ENCODE data around the gene MARS1.

The MARS1 gene

GRCh38 chr12:57456737-57457490 lies 31.0 kb upstream of the MARS1 start:
- peak overlapping the region; percentile 59; the same call in 1 of the 2 replicates for H3K4me2 ChIP-seq
- peaks cover 77% of the 10 kb centered on the region for H3K4me1 ChIP-seq
- no peak overlapping the region for H3K9ac ChIP-seq

GRCh38 chr12:57458665-57459054 lies 29.2 kb upstream of the MARS1 start:
- Histone ChIP-seq H3K4me2 (peak overlapping the region; percentile 79), H3K9me3 (no peaks in the 10 kb centered on the region), H3K27ac (peak overlapping the region; percentile 77), H3K27me3 (peaks cover 20% of the 10 kb centered on the region), H4K20me1 (peaks cover 7% of the 10 kb centered on the region), H3K4me3 (peak overlapping the region; percentile 70), H3K9ac (peak overlapping the region; percentile 72), H3K4me1 (peaks cover 69% of the 10 kb centered on the region), H3K36me3 (no peaks in the 10 kb centered on the region)
- TF ChIP-seq Cebpa-rat (IDR thresholded peaks at IDR 0.05) = no peak

More at GRCh38 chr12:57456737-57457490, 31.0 kb upstream of the MARS1 start:
- Histone ChIP-seq H3K4me3 (no peak overlapping the region), H3K27ac (no peak overlapping the region), H4K20me1 (peaks cover 7% of the 10 kb centered on the region), H3K27me3 (peaks cover 17% of the 10 kb centered on the region), H3K9me3 (no peaks in the 10 kb centered on the region), H3K36me3 (no peaks in the 10 kb centered on the region)
- no peak for TF ChIP-seq Cebpa-rat (IDR thresholded peaks at IDR 0.05)

GRCh38 chr12:57459055-57459749 lies 28.7 kb upstream of the MARS1 start:
- Histone ChIP-seq H3K4me1 (peaks cover 64% of the 10 kb centered on the region), H3K9me3 (no peaks in the 10 kb centered on the region), H3K9ac (peak overlapping the region; percentile 72), H3K27me3 (peaks cover 20% of the 10 kb centered on the region), H3K27ac (peak overlapping the region; percentile 77), H3K36me3 (no peaks in the 10 kb centered on the region), H3K4me2 (peak overlapping the region; percentile 79), H4K20me1 (peaks cover 7% of the 10 kb centered on the region), H3K4me3 (peak overlapping the region; percentile 70)
- no peak for TF ChIP-seq Cebpa-rat (IDR thresholded peaks at IDR 0.05)

- H3K27ac ChIP-seq = peak within 1 kb of the TSS; percentile 77
- peaks cover 56% of the 10 kb centered on the region for H3K4me1 ChIP-seq
- no peaks in the 10 kb centered on the region for H3K36me3 ChIP-seq
These were observed 28.0 kb upstream of the MARS1 start, which contains the start of gene GLI1 for GRCh38 chr12:57459750-57460467. TSS of gene GLI1 (plus strand) at chr12:57459785. CDS start at chr12:57463692, 3,907 bp downstream.

GRCh38 chr12:57460468-57460784 lies 27.4 kb upstream of the MARS1 start:
- Histone ChIP-seq H4K20me1 (peaks cover 7% of the 10 kb centered on the region), H3K36me3 (no peaks in the 10 kb centered on the region), H3K9ac (no peak overlapping the region), H3K9me3 (no peaks in the 10 kb centered on the region), H3K27ac (no peak overlapping the region), H3K4me2 (peak overlapping the region; percentile 98), H3K4me3 (peak overlapping the region; percentile 70), H3K4me1 (peaks cover 54% of the 10 kb centered on the region), H3K27me3 (peaks cover 20% of the 10 kb centered on the region)
- no peak for TF ChIP-seq Cebpa-rat (IDR thresholded peaks at IDR 0.05)

More at GRCh38 chr12:57459750-57460467, 28.0 kb upstream of the MARS1 start, which contains the start of gene GLI1:
- TF ChIP-seq Cebpa-rat (IDR thresholded peaks at IDR 0.05) = no peak
- Histone ChIP-seq H4K20me1 (peaks cover 7% of the 10 kb centered on the region), H3K27me3 (peaks cover 20% of the 10 kb centered on the region), H3K9me3 (no peaks in the 10 kb centered on the region), H3K4me2 (peak within 1 kb of the TSS; percentile 98), H3K4me3 (peak within 1 kb of the TSS; percentile 70), H3K9ac (peak within 1 kb of the TSS; percentile 72)

GRCh38 chr12:57460841-57461275 lies 27.0 kb upstream of the MARS1 start:
- H3K9me3 ChIP-seq = no peaks in the 10 kb centered on the region
- H3K4me1 ChIP-seq = peaks cover 53% of the 10 kb centered on the region
- TF ChIP-seq Cebpa-rat (IDR thresholded peaks at IDR 0.05) = no peak
- peak overlapping the region; percentile 98 for H3K4me2 ChIP-seq
- H3K27ac ChIP-seq = no peak overlapping the region
- peaks cover 20% of the 10 kb centered on the region for H3K27me3 ChIP-seq
- H3K4me3 ChIP-seq = peak overlapping the region; percentile 70
- peaks cover 7% of the 10 kb centered on the region for H4K20me1 ChIP-seq
- no peaks in the 10 kb centered on the region for H3K36me3 ChIP-seq
- H3K9ac ChIP-seq = peak overlapping the region; percentile 30; the same call in 1 of the 2 replicates

- Histone ChIP-seq H4K20me1 (peaks cover 7% of the 10 kb centered on the region), H3K4me3 (peak overlapping the region; percentile 70), H3K4me2 (peak overlapping the region; percentile 98), H3K27me3 (peaks cover 20% of the 10 kb centered on the region), H3K9me3 (no peaks in the 10 kb centered on the region), H3K27ac (no peak overlapping the region), H3K4me1 (peaks cover 48% of the 10 kb centered on the region), H3K9ac (peak overlapping the region; percentile 74), H3K36me3 (no peaks in the 10 kb centered on the region)
- TF ChIP-seq Cebpa-rat (IDR thresholded peaks at IDR 0.05) = no peak
These were observed 26.5 kb upstream of the MARS1 start for GRCh38 chr12:57461276-57461916.

GRCh38 chr12:57461917-57462250 lies 26.0 kb upstream of the MARS1 start:
- peaks cover 44% of the 10 kb centered on the region for H3K4me1 ChIP-seq
- peaks cover 20% of the 10 kb centered on the region for H3K27me3 ChIP-seq
- no peak overlapping the region for H3K27ac ChIP-seq
- no peak for TF ChIP-seq Cebpa-rat (IDR thresholded peaks at IDR 0.05)
- peaks cover 7% of the 10 kb centered on the region for H4K20me1 ChIP-seq
- H3K9ac ChIP-seq = peak overlapping the region; percentile 74
- no peaks in the 10 kb centered on the region for H3K36me3 ChIP-seq
- H3K4me2 ChIP-seq = peak overlapping the region; percentile 98
- peak overlapping the region; percentile 70 for H3K4me3 ChIP-seq
- no peaks in the 10 kb centered on the region for H3K9me3 ChIP-seq

- H3K36me3 ChIP-seq = no peaks in the 10 kb centered on the region
- H3K9ac ChIP-seq = peak overlapping the region; percentile 74
- no peak for TF ChIP-seq Cebpa-rat (IDR thresholded peaks at IDR 0.05)
- peak overlapping the region; percentile 98 for H3K4me2 ChIP-seq
- peaks cover 7% of the 10 kb centered on the region for H4K20me1 ChIP-seq
- H3K27me3 ChIP-seq = peaks cover 20% of the 10 kb centered on the region
- peaks cover 41% of the 10 kb centered on the region for H3K4me1 ChIP-seq
- peak overlapping the region; percentile 70 for H3K4me3 ChIP-seq
- no peak overlapping the region for H3K27ac ChIP-seq
- no peaks in the 10 kb centered on the region for H3K9me3 ChIP-seq
These were observed 25.5 kb upstream of the MARS1 start for GRCh38 chr12:57462251-57462911.

Measured in BLaER1 (cell line).